ENCODE measurements around the gene ABCC1. TPM values are rescaled to one million over a fixed set of nuclear protein-coding genes. Genes with fewer than 3 reads are reported as not detected.

The ABCC1 gene
- total and polyA plus RNA-seq, 2 of the 4 experiments (the other 2 are of a cell fraction), result 39.4 to 66.0 TPM

DNA sequence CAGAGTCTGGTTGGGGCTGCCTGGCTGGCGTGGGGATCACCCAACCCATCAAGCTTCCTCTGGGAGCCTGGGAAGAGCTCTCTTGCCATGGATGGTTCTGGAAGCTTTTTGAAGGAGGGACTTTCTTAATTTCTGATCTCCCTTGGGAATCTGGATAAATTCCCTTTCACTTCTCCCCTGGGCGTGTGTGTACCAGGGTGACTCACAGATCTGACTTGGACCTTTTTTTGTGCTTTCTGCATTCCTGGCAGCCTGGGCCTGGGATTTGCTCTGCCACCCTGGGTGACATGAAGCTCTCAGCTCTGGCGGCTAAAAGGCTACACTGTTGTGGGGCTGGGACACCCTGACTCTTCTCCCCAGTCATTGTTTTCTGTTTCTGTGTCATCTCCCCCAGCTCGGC, 70.1 kb downstream of the ABCC1 start:
- dilution Hi-C loops (cut with HindIII; ENCODE audit: low sequenced_read_pairs, unreplicated experiment), result no loop called here
- H3K9me3 ChIP-seq (ENCODE audit: control insufficient read depth, insufficient read depth, low read length), result no peaks in the 10 kb centered on the region
- 100% methylated on average over 1 of the region's 4 CpGs; no CpG with 5 or more reads in 1 of the 2 experiments for WGBS, 2 experiments (ENCODE audit: extremely low coverage in 2 of 2, insufficient read length in 1 of 2)
- peak overlapping the region; percentile 58 for H3K14ac ChIP-seq (replicated peaks; ENCODE audit: low read depth, low read length)
- intact Hi-C loops (cut with micrococcal nuclease), result no loop called here
- H3K56ac ChIP-seq (ENCODE audit: extremely low read depth, insufficient read depth, low read length), result no peak overlapping the region
- H4K5ac ChIP-seq (ENCODE audit: low read depth, low read length), result peak overlapping the region; percentile 23; the same call in 1 of the 2 replicates
- peaks cover 63% of the 10 kb centered on the region for H3K9me1 ChIP-seq (ENCODE audit: insufficient read depth, low read length)
- H2BK15ac ChIP-seq (ENCODE audit: low read depth, low read length), result peak overlapping the region; percentile 59; the same call in 1 of the 3 replicates
- 0 out of 2 replicates have a peak overlapping the region, but pooled peaks have one; percentile 48 for H3K23ac ChIP-seq (ENCODE audit: low read depth, low read length)
- TF ChIP-seq, protein P1, sequence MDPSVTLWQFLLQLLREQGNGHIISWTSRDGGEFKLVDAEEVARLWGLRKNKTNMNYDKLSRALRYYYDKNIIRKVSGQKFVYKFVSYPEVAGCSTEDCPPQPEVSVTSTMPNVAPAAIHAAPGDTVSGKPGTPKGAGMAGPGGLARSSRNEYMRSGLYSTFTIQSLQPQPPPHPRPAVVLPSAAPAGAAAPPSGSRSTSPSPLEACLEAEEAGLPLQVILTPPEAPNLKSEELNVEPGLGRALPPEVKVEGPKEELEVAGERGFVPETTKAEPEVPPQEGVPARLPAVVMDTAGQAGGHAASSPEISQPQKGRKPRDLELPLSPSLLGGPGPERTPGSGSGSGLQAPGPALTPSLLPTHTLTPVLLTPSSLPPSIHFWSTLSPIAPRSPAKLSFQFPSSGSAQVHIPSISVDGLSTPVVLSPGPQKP (IDR thresholded peaks at IDR 0.05; ENCODE audit: borderline replicate concordance, low read depth, low read length), result no peak
- TF ChIP-seq NFE2L2 (IDR thresholded peaks at IDR 0.05; ENCODE audit: low read depth, low read length) (no peak), USF2 (IDR thresholded peaks at IDR 0.05; ENCODE audit: low read depth, low read length) (no peak), FOS (IDR thresholded peaks at IDR 0.05; ENCODE audit: low read depth, low read length) (peak; percentile 36; the same call in 1 of the 2 replicates)
- H3K4me2 ChIP-seq (ENCODE audit: low read depth, low read length), result no peak overlapping the region
- peak; percentile 54 for DNase-seq
- H3K27ac ChIP-seq (ENCODE audit: insufficient read depth, low read length), result peak overlapping the region; percentile 41
- H2AFZ ChIP-seq (replicated peaks; ENCODE audit: low read length, poor library complexity), result no peak overlapping the region
- H3K36me3 ChIP-seq (ENCODE audit: control insufficient read depth, insufficient read depth, low read length), result peaks cover 67% of the 10 kb centered on the region
- POLR2A ChIA-PET (ENCODE audit: unreplicated experiment), result no interaction called here
- no peak overlapping the region for H3K9ac ChIP-seq (ENCODE audit: low read depth, low read length)
- H3K4me1 ChIP-seq (ENCODE audit: control insufficient read depth, insufficient read depth, low read length), result peaks cover 44% of the 10 kb centered on the region
- H2BK5ac ChIP-seq (ENCODE audit: low read depth, low read length, poor library complexity, severe bottlenecking), result peak overlapping the region; percentile 77
- peak overlapping the region; percentile 3 to 60; a peak in 3 of 4 replicates for H4K8ac ChIP-seq (ENCODE audit: low read depth in 2 of 2, low read length in 2 of 2)
- no peak for ATAC-seq (ENCODE audit: low read depth)
- no peak overlapping the region for H3K4me3 ChIP-seq (ENCODE audit: insufficient read depth, low read depth, low read length)
- 0 out of 2 replicates have a peak overlapping the region, but pooled peaks have one; percentile 5 for H3K18ac ChIP-seq (ENCODE audit: low read depth, low read length)
- H4K20me1 ChIP-seq (ENCODE audit: insufficient read depth, low read length), result peaks cover 3% of the 10 kb centered on the region; the same call in 1 of the 2 replicates
- peaks cover 56 to 95% of the 10 kb centered on the region in 2 experiments for H3K79me1 ChIP-seq (ENCODE audit: low read depth in 1 of 2, low read length in 2 of 2)
- peak overlapping the region; percentile 83 for H2BK120ac ChIP-seq (ENCODE audit: low read depth, low read length)
- no peaks in the 10 kb centered on the region for H3K27me3 ChIP-seq (ENCODE audit: control insufficient read depth, insufficient read depth, low read length)
- no TSS peak for BruUV-seq (replicated peaks)
- in situ Hi-C loops (cut with MboI; ENCODE audit: low sequenced_read_pairs), result loop anchor here (25.0 kb wide), 1 partner anchor 132 kb away; the partner anchor contains the start of gene CEP20
- H4K91ac ChIP-seq (ENCODE audit: insufficient read depth, low read depth, low read length), result peak overlapping the region; percentile 84
- H3K4ac ChIP-seq (ENCODE audit: low read depth, low read length), result peak overlapping the region; percentile 90
- peak overlapping the region; percentile 77 for H2BK20ac ChIP-seq (ENCODE audit: low read depth, low read length)
- H2AK9ac ChIP-seq (replicated peaks; ENCODE audit: low read depth, low read length, poor library complexity), result peak overlapping the region; percentile 52
- H2AK5ac ChIP-seq (ENCODE audit: low read depth, low read length), result peak overlapping the region; percentile 63
- CTCF ChIA-PET, result no interaction called here

All from IMR-90 (cell line).